GM21423 (cell line): Measurements from ENCODE around the gene CCDC78.

ENCODE experiments used
- ATAC-seq: cut with Tn5 transposase; IDR thresholded peaks from one replicate; pipeline ENCODE4 v1.9.1; 2021; ENCODE audit warnings: mild to moderate bottlenecking, moderate library complexity; ENCODE audit not compliant: unreplicated experiment

Gene CCDC78

GRCh38 chr16:740459-740763 lies 14.2 kb upstream of the CCDC78 start:
- ATAC-seq, result peak; percentile 10

GRCh38 chr16:739560-740458 lies 13.6 kb upstream of the CCDC78 start:
- no peak for ATAC-seq

DNA sequence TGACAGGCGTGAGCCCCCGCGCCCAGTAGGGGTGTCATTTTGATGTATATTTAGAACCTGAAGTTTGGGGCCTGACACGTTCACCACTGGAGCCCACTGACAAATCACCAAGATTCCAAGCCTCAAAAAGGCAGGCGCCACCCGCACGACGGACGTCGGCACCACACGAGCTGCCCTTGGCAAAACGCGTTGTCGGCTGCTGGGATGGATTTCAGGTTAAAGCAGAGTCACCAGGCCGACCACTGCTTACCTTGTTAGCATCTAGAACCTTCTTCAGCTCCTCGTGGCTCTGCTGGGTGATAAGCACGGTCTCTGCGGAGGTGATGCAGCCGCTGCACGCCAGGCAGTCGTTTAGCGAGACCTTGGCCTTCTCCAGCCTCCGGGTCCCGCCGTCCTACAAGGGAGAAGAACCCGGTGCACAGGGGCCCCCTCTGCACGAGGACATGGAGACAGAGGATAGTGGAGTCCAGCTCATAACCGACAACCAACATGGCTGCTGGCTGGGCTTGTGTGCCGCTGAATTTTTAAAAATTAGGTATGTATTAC lies 10.8 kb upstream of the CCDC78 start:
- ATAC-seq, result no peak

- ATAC-seq, result no peak
These were observed 9.8 kb upstream of the CCDC78 start for GRCh38 chr16:735982-736453.

DNA sequence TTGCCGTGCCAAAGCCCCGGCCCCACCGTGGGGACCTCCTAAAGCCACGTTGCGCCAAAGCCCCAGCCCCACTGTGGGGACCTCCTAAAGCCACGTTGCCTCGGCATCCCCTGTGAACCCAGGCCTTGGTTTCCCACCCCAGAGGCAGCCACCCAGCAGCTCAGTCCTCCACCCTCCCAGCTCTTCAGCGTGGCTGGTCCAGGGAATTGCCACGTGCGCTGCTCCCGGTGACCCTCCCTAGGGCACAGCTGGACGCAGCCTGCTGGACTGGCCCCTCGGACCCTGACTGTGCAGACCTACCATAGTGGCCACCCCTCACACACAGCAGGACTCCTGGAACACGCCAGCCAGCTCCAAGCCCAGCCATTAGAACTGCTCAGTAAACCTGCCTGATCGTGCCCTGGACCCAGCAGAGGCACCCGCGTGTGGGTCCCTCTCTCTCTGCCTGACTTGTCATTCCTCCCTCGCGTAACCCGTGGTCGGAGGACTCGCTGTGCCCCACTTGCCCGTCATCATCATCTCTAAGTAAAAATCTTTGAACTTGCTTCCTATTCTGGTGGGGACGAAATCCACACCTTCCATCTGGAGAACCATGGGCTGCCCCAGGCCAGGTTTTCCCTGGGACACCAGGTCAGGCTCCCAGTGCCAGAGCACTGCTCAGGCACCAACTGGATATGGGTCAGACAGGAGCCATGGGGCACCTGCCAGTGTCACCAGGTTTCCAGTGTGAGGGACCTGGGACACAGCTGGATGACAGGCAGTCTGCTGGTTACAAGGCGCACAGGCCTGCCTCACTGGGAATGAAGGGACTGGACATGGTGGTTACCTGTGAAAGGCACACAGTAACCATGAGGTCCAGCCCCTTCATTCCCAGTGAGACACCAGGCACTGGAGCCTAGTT lies 9.0 kb upstream of the CCDC78 start:
- ATAC-seq, result no peak

- no peak for ATAC-seq
These were observed 8.2 kb upstream of the CCDC78 start for GRCh38 chr16:734208-734980.

- ATAC-seq, result no peak
These were observed 7.4 kb upstream of the CCDC78 start for GRCh38 chr16:733382-734207.

GRCh38 chr16:732936-733335 lies 6.7 kb upstream of the CCDC78 start:
- no peak for ATAC-seq

DNA sequence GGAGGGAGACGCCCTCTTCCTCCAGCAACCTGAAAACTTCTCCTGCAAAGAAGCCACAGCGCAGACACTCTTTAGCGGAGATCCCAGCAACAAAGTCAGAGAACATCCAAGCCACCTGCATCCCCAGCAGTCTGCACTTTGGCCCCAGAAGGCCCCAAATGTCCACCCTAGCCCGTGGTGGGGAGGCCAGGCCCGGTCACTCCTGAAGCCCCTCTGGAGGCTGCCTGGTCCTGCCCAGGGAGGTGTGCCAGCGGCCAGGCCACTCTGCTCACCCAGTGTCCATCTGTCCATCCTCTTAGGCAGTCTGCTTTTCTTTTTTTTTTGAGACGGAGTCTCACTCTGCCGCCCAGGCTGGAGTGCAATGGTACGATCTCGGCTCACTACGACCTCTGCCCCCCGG lies 6.1 kb upstream of the CCDC78 start:
- ATAC-seq, result no peak

DNA sequence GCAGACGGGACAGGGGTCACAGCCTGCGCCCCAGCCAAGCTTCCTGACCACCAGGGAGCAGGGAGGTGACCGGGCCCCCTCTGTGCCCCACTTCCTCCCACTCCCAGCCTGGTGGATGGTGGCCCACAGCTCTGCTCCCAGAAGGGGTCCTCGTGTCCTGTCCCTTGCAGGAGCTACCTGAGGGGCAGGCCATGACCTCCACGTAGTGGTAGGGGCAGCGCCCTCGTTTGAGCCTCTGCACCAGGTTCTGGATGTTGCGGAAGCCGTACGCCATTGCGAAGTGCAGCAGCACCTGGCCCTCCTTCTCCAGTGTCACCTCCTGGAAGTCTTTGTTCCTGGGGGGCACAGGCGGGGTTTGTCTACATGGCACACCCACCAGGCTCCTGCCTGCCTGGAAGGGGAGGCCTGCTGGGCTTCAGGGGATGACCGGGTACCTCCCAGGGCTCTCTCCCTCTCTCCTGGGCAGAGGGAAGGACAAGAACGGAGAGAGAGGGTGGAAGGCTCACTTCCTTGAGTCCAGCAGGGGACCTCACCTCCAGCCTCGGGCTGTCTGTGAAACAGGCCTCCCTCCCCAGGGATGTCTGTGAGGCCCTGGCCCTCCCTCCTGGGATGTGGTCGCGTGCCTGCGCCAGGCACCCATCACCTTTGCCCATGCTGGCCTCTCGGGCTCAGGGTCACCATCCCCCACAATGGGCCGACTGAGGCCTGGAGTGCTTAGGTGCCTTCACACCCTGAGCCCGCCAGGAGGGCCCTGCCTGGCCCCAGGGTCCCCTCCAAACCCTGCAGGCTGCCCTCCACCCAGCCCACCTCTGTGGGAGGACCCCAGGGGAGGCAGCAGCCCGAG lies 4.6 kb upstream of the CCDC78 start:
- ATAC-seq, result no peak

- no peak for ATAC-seq
These were observed 3.8 kb upstream of the CCDC78 start for GRCh38 chr16:729768-730665.

DNA sequence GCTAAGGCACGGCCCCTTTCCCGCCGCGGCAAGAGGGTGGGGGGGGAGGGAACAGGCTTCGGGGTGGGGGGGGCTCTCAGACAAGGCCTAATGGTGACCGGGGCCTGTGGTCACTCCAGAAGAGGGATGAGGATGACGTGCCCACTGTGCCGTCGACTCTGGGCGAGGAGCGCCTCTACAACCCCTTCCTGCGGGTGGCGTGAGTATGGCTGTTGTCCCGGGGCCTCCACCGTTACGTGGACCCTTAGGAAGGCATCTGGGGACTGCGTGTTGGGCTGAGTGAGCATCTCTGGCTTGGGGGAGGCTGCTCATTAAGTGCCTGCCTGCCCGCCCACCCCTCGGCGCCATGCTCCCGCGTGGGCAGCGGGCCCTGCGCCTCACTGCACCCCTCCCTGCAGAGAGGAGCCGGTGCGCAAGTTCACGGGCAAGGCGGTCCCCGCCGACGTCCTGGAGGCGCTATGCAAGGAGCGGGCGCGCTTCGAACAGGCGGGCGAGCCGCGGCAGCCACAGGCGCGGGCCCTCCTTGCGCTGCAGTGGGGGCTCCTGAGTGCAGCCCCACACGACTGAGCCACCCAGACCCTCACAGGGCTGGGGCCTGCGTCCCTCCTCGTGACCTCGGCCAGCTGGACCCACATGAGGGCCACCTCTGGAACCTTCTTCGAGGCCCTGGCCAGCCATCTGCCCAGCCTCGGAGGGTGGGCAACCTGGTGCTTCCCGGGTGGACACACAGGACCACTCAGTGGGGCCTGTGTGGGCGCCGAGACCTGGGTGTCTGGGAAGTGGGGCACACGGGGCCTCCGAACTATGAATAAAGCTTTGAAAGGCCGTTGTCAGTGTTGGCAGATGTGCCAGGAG lies 2.9 kb upstream of the CCDC78 start:
- no peak for ATAC-seq

GRCh38 chr16:728131-728889 lies 2.1 kb upstream of the CCDC78 start:
- peak; percentile 39 for ATAC-seq

DNA sequence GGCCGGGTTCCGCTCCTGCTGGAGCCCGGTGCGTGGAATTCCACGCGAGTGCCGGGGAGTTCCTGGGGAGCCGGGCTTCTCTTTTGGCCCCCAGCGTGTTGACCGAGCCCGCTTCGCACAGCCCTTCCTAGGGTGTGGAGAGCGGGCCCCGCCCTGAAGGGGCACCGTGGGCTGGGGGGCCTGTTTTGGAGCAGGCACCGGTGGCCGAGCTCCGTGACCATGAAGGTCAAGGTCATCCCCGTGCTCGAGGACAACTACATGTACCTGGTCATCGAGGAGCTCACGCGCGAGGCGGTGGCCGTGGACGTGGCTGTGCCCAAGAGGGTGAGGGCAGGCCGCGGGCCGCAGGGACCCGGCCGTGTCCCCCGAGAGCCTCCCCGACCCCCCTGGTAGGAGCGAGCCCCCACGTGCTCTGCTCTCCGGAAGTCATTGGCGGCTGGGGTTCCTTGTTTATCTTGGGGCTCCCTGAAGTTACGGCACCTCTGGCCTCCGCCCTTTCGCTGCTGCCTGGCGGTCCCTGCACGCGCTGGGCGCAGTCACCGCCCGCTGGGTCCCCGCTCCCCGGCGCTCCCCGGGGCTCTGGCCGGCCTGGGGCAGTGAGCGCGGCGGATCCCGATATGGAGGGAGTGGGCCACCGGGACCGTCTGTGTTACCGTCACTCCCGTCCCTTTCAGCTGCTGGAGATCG lies 1.2 kb upstream of the CCDC78 start:
- no peak for ATAC-seq

- no peak for ATAC-seq
These were observed 130 bp downstream of the CCDC78 start for GRCh38 chr16:726188-726437.
